ENCODE data around the gene TIMM21.

The TIMM21 gene

GRCh38 chr18:74148543-74149070, 284 bp downstream of the TIMM21 start:
- DNase-seq: no peak

DNA sequence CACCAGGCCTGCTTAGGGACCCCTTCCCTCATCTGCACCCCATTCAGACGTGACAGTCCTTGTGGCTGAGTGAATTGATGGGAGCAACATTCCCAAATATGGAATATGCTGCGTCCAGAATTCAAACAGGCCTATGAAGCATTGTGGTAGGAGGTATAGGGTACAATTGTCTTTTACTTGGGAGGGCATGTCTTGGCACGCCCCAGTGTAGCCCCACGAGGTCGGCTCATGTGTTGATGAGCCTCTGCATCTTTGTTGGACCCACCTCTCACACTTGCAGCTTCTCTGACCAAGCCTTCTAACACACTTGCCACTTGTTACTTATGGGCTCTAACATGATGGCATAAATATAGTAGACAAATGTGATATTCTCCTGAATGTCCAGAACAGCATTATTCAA, 1.6 kb downstream of the TIMM21 start:
- DNase-seq: no peak

DNA sequence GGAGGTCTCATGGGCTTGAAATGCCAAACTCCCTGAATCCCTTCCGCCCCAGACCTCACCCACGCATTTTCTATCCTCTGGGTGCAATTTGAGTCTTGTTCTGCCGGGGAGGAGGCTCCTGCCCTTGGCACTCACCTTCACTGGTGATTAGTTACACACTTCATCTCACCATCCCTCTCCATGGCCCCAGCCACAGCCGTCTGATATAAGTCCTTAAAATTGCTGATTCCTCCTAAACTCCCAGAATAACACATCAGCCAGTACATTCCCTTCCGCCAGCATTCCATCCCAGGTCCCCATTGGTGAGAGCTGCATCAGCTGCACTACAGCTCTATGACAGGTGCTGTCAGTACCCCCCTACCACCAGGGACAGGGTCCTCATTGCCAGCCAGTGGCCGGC, 3.9 kb downstream of the TIMM21 start:
- no peak for DNase-seq

DNA sequence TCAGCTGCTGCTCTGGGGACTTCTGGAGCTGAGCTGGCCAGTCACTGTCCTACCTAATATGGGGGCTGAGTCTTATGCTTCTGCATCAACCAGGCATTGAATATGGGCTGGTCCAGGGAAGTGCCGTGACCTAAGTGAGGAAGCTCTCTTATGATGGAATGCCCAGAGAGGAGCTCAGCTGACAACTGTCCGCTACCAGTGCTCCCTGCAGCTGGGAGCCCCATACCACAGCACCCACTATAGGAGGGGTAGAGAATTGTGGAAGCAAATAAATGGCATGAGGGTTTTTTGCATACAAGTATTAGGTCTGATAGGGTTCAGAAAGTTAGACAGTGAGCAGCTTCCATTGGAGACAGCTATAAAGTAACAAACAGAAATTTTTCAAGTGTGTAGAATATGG, 4.5 kb downstream of the TIMM21 start:
- DNase-seq: no peak

DNA sequence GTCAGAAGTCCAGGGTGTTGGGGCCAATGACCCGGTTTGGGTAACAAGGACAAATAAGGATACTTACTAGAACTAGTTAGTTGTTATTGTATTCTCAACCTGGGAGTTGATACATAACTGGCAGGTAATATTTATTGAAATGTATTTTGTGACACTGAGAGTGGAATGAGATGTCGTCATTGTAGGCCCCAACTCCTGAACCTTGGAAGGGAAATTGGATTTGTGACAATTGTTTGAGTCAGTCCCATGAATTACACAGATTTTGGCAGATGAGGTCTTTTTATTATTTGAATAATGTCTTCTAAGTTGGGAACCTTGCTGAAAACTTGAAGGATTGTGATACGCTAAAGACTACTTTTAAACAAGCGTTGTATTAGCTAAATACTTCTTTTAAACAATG, 5.1 kb downstream of the TIMM21 start:
- DNase-seq: no peak

DNA sequence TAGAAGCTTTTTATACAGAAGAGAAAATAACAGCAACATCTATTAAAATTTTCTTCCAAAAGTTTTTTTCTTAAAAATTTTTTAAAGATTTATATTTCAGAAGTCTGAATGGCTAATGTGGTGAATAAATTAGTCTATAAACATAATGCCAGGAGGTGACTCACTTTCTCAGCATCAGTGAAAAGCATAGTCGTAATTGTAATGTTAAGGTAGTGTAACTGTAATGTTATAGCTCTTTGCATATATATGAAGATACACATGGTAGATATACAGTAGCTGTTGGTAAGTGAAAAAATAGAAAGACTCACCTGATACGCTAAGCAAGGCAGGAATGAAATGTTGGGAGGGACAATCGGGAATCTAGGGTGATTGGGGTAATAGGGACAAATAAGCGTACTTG, 5.5 kb downstream of the TIMM21 start:
- DNase-seq: no peak

DNA sequence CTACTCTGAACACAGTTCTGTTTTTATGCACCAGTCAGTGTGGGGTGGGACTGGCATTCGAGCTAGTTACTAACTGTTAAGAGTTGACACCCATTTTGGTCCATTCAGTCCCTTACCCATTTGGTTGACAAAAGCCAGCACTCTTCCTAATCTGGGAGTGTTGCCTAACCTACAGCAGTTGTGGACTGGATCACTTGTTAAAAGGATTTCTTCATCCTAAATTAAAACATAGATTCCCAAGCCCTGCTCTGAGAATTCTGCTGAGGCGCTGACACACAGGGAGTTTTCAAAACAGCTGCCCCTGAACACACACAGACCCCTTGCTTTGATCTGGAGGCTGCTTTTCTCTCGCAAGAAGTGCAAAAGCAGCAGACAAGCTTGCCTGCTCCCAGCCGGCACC, 6.4 kb downstream of the TIMM21 start:
- DNase-seq: no peak

- DNase-seq: no peak
Observed at GRCh38 chr18:74155276-74155675, 7.0 kb downstream of the TIMM21 start.

DNA sequence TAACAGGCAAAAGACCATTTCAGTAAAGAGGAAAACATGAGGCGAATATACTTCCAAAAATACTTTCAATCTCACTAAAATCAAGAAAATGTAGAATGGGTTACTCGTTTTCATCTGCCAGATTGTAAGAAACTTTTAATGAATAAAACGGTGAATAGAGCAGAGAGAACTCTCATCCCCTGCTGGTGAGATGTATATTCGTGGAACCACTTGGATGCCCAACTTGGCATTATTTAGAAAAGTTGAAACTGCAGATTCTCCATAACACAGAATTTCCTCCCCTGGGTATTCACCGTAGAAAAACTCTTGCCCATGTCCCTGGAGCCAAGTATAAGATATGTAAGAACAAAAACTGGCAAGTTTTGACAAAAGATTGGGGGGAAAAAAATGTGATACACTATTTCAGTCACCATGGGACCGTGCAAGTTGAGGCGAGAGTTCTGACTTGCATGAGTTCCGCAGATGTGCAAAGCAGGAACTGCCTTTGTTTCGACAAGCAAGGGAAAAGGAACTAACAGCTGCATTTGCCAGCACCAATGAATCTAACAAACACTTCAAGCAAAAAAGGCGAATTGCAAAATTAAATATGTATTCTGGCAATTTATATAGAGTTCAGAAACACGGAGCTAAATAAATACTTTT, 14.8 kb downstream of the TIMM21 start:
- no peak for DNase-seq

GRCh38 chr18:74166386-74166785, 18.1 kb downstream of the TIMM21 start:
- DNase-seq: no peak

DNA sequence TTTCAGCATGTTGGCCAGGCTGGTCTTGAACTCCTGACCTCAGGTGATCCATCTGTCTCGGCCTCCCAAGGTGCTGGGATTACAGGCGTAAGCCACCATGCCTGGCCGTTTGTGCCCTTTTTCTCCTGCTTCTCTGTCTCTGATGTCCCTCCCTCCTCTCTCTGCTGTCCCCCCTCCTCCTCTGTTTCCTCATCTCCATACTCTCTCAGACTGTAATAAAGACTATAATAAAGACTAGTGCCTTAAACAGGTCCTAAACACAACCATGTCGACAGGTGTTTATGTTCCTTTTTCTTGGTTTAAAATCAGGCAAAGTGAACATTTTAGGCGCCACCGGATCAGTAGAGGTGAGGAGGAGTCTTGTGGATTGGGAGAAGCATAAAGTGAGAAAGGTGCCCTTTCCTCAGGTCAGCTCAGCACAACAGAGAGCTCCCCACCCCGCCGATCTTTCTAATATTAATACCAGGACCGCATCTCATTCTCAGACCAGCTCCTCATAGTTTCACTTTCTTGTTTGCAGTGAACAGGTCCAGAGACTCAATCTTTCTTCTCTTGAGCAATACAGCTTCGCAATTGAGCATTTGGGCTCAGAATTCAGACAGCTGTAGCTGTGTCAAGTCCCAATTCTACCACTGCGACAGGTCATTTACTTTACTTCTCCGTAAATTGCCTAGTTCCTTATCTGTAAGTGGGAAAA, 23.7 kb downstream of the TIMM21 start:
- no peak for DNase-seq

DNA sequence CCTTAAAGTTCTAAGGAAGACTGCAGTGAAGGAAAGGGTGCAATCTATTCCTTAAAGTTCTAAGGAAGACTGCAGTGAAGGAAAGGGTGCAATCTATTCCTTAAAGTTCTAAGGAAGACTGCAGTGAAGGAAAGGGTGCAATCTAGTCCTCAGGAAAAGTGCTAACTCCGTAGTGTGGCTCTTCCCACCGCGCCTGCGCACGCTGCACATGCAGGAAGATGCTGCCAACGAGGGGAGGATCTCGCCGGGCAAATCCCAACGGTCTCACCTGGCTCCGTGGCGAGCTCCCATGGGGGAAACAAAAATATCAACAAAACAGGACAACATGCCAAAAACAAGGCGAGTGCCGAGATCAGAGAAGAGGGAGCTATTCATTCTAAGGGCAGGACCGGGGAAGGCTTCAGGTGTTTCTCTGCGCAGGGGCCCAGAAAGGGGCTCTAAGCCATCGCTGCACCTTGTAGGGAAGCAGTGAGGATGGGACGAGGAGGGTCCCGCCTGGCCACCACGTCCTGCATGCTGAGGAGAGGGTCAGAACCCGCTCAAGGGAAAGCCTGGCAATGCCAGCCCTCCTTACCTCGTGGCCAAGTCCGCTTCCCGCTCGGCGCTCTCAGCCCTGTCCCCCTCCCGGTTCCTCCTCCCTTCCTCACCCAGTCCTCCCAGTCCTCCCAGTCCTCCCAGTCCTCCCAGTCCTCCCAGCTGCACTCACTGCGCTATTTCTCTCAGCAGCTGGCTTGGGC, 24.5 kb downstream of the TIMM21 start:
- DNase-seq: no peak

DNA sequence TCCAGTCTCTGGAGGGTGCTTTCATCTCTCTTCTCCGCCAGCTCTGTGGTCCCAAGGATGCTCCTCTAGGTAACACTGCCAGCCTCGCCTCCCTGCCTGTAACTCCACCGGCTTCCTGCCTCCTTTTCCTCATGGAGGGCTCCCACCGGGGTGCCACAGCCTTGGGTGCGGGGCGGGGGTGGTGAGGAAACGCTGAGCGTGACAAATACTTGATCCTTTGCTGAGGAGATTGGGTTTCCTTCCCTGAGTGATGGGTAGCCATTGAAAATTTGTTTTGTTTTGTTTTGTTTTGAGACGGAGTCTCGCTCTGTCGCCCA, 25.1 kb downstream of the TIMM21 start:
- no peak for DNase-seq

- DNase-seq: no peak
Observed at GRCh38 chr18:74175658-74176057, 27.3 kb downstream of the TIMM21 start.

- DNase-seq: no peak
Observed at GRCh38 chr18:74178884-74179283, 30.6 kb downstream of the TIMM21 start.

DNA sequence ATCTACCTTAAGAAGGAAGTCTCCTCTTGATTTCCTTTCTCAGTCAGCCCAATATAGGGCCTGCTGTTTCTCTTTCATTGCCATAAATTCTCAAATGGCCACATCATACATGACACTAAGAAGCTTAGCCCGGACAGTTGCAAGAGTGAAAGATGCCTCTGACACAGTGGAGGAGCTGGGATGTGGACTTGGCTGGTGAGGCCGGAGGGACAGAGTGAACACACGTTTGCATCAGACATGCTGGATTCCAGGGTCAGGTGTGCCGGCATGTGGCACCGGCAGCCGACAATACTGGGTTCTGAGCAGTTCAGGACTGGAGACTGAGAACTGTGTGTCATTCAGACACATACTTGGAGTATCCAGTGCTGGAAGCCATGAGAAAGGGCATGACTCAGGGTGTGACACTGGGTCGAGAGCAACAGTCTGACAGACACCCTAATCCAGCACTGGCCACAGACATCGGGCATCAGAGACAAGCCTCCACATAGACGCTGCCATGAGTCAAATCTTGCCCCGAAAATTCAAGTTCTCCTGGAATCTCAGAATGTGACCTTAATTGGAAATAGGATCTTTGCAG, 31.4 kb downstream of the TIMM21 start:
- DNase-seq: no peak

- DNase-seq: no peak
Observed at GRCh38 chr18:74182335-74182734, 34.0 kb downstream of the TIMM21 start.

GRCh38 chr18:74183130-74183529, 34.8 kb downstream of the TIMM21 start:
- DNase-seq: no peak

DNA sequence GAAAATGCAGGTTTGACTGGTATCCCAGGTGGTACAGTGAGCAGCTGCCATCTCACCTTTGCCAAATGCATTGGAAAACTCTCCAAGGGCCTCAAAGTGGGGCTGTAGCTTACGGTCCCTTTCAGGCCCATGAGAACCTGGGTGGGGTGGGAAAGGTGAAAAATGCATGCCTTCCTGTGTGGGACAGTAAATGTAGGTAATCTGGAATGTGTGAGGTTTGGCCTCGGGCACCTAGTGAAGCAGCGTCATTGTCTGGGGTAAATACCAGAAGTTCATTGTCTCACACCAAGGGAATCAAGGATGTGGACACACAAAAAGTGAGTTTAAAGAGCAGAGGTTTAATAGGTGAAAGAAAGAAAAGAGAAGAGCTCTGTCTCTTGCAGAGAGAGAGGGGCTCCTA, 36.6 kb downstream of the TIMM21 start:
- no peak for DNase-seq

DNA sequence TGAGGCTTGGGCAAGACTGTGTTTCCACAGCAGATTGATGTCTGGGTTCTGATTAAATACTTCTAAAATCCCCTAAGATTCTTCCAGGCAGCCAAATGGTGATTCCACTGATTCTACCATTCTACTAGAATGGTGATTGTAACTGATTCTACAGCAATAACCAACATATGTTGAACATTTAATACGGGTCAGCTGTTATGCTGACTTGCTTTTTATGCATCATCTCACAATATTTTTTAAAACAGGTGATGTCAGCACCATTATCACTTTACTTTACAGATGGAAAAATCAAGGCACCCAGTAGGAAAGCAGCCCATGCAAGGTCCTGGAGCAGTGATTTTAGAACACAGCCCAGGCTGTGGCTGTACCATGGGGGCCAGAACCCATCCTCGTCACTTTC, 37.5 kb downstream of the TIMM21 start:
- DNase-seq: no peak

GRCh38 chr18:74186661-74187060, 38.3 kb downstream of the TIMM21 start:
- no peak for DNase-seq

DNA sequence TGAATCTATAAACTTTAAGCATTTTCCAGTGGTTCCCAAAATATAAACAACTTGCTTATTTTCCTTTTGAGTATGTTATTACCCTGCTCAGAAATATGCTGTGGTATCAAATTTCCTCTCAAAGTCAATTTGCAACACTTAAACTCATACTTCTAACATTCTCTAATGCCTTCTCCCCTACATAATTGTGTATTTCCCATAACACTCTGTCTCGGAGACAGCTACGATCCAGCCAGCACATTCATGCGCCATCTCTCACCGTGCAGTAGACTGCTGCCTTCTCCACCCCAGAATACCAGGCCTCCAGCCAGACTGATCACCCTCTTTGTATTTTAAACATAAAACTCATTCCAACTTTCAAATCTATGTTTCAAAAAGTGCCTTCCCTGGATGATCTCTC, 41.8 kb downstream of the TIMM21 start:
- no peak for DNase-seq

DNA sequence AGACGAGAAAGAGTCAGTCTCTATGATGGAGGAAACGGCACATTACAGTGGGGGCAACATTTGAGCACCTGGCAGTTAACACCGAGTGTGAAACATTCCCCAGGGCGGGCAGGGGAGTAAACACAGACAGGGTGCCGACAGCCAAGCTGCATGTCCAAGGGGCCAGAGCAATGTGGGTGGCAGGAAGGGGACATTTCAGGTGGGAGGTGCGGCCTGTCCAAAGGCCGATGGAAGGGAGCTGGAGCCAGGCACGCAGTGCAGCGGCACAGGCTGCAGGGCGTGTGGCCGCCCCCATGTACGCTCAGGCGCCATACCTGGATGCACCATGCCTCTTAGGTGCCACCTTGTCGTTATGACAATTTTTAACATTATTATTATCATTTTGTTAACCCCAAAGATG, 43.3 kb downstream of the TIMM21 start:
- DNase-seq: no peak

GRCh38 chr18:74194691-74195090, 46.4 kb downstream of the TIMM21 start:
- no peak for DNase-seq
